H1 (cell line): ENCODE measurements around the gene STEAP2. TPM values are rescaled to one million over a fixed set of nuclear protein-coding genes. Genes with fewer than 3 reads are reported as not detected.

ENCODE experiments used
- HDAC6 ChIP-seq: IDR thresholded peaks from one replicate; pipeline ENCODE4 v1.7.1; 2012; ENCODE audit warnings: low read depth, mild to moderate bottlenecking, inconsistent platforms, low read length, moderate library complexity
- SAP30 ChIP-seq: fragments of 300-600 bp; sonication (generic); IDR thresholded peaks from 2 replicates; pipeline ENCODE4 v1.7.1; 2012; ENCODE audit warnings: low read length, moderate library complexity, mild to moderate bottlenecking, inconsistent platforms; ENCODE audit not compliant: insufficient read depth, insufficient replicate concordance
- polyA plus RNA-seq, 7 experiments: library from polyadenylated mRNA; depleted of rRNA in 3 of 7; stranded (reverse) in 5 of 7; unstranded in 2 of 7; fragments of >200 nt in 5 of 7; fragments of 200-250 nt in 2 of 7; gene quantifications; 1 replicate in 5 of 7; 2 replicates in 1 of 7; 4 replicates in 1 of 7; pipeline versions ENCODE4 v1.2.1 to v1.2.3, GENCODE V29; 2011 to 2013; ENCODE audit warnings: missing spikeins in 2 of 7, mixed read lengths in 2 of 7
- total RNA-seq: library from RNA; stranded (reverse); fragmentation: NEBNext Ultra II Directional; extraction: Animal tissue kit (Norgen Biotek cat#: 25700); gene quantifications from 2 replicates; pipeline ENCODE4 v1.2.1, GENCODE V29; 2021

Gene STEAP2
- total and polyA plus RNA-seq, 2 of the 8 experiments (the other 6 are each of a cell fraction or from before 2014, with no cell fraction given): 13.4 to 18.4 TPM

GRCh38 chr7:90187507-90188050 is 24.0 kb upstream of the STEAP2 start (continued):
- no peak for TF ChIP-seq SAP30
- no peak for TF ChIP-seq HDAC6
